Trophoblast cell (in vitro differentiated cells and primary cell): ENCODE data around the gene ZIC5.

ENCODE experiments used
- DNase-seq, 2 donors: peaks; one replicate each; pipeline ENCODE4 v3.0.0-alpha.2; 2016
- H2AFZ ChIP-seq: 2 replicates; pipeline ENCODE4 v1.6.1; 2013; ENCODE audit warnings: low read length, moderate library complexity, mild to moderate bottlenecking; ENCODE audit not compliant: insufficient read depth, poor library complexity
- H2AK5ac ChIP-seq: 2 replicates; pipeline ENCODE4 v1.6.1; 2013; ENCODE audit warnings: mild to moderate bottlenecking, low read length
- H2BK120ac ChIP-seq: 2 replicates; pipeline ENCODE4 v1.6.1; 2013; ENCODE audit warnings: low read length, mild to moderate bottlenecking, moderate library complexity; ENCODE audit not compliant: insufficient read depth, poor library complexity
- H2BK12ac ChIP-seq: 2 replicates; pipeline ENCODE4 v1.6.1; 2013; ENCODE audit warnings: mild to moderate bottlenecking, low read length, moderate library complexity
- H2BK5ac ChIP-seq: 2 replicates; pipeline ENCODE4 v1.6.1; 2013; ENCODE audit warnings: low read length, low read depth, moderate library complexity, mild to moderate bottlenecking; ENCODE audit not compliant: poor library complexity
- H3K14ac ChIP-seq: 2 replicates; pipeline ENCODE4 v1.6.1; 2013; ENCODE audit warnings: mild to moderate bottlenecking, low read length
- H3K18ac ChIP-seq: 2 replicates; pipeline ENCODE4 v1.6.1; 2013; ENCODE audit warnings: mild to moderate bottlenecking, low read length
- H3K23ac ChIP-seq: 2 replicates; pipeline ENCODE4 v1.6.1; 2013; ENCODE audit warnings: low read length
- H3K27ac ChIP-seq: 2 replicates; pipeline ENCODE4 v1.5.1; 2013; ENCODE audit warnings: low read depth, mild to moderate bottlenecking, inconsistent platforms, low read length, moderate library complexity
- H3K27me3 ChIP-seq: 2 replicates; pipeline ENCODE4 v1.6.1; 2013; ENCODE audit warnings: inconsistent platforms, mild to moderate bottlenecking, low read length, moderate library complexity; ENCODE audit not compliant: insufficient read depth
- H3K36me3 ChIP-seq, 2 experiments: 1 replicate in 1 of 2; 2 replicates in 1 of 2; pipeline ENCODE4 v1.6.1; 2013; ENCODE audit warnings: low read length in 2 of 2, mild to moderate bottlenecking in 2 of 2, moderate library complexity in 1 of 2; ENCODE audit not compliant: insufficient read depth in 2 of 2, control insufficient read depth in 1 of 2
- H3K4ac ChIP-seq: 2 replicates; pipeline ENCODE4 v1.6.1; 2013; ENCODE audit warnings: low read depth, mild to moderate bottlenecking, low read length, moderate library complexity
- H3K4me1 ChIP-seq, 2 experiments: 1 replicate in 1 of 2; 2 replicates in 1 of 2; pipeline ENCODE4 v1.6.1; 2013; ENCODE audit warnings: low read length in 2 of 2, mild to moderate bottlenecking in 2 of 2, moderate library complexity in 1 of 2; ENCODE audit not compliant: insufficient read depth in 2 of 2, control insufficient read depth in 1 of 2
- H3K4me2 ChIP-seq: 2 replicates; pipeline ENCODE4 v1.6.1; 2013; ENCODE audit warnings: inconsistent platforms, mild to moderate bottlenecking, low read length, moderate library complexity
- H3K4me3 ChIP-seq: 2 replicates; pipeline ENCODE4 v1.5.1; 2013; ENCODE audit warnings: mild to moderate bottlenecking, low read depth, low read length, inconsistent platforms
- H3K79me1 ChIP-seq: one replicate; pipeline ENCODE4 v1.6.1; 2013; ENCODE audit warnings: low read length
- H3K79me2 ChIP-seq: 2 replicates; pipeline ENCODE4 v1.6.1; 2013; ENCODE audit warnings: low read length, mild to moderate bottlenecking; ENCODE audit not compliant: control insufficient read depth, insufficient read depth, poor library complexity
- H3K9ac ChIP-seq: 2 replicates; pipeline ENCODE4 v1.6.1; 2013; ENCODE audit warnings: mild to moderate bottlenecking, low read length
- H3K9me3 ChIP-seq: 2 replicates; pipeline ENCODE4 v1.6.1; 2013; ENCODE audit warnings: low read depth, mild to moderate bottlenecking, control low read depth, inconsistent platforms, low read length; ENCODE audit not compliant: insufficient read depth
- H4K12ac ChIP-seq: 2 replicates; pipeline ENCODE4 v1.6.1; 2013; ENCODE audit warnings: low read depth, mild to moderate bottlenecking, low read length, moderate library complexity
- H4K8ac ChIP-seq: 2 replicates; pipeline ENCODE4 v1.6.1; 2013; ENCODE audit warnings: low read depth, mild to moderate bottlenecking, low read length, moderate library complexity
- H4K91ac ChIP-seq: one replicate; pipeline ENCODE4 v1.6.1; 2013; ENCODE audit warnings: low read depth, mild to moderate bottlenecking, low read length, moderate library complexity
- WGBS: extraction: QIAGEN DNeasy Blood & Tissue Kit; methylation state at CpG from one replicate; pipeline ENCODE4 v1.1.7; 2013; ENCODE audit warnings: missing lambda C conversion rate; ENCODE audit not compliant: insufficient read length, insufficient coverage; ENCODE audit errors: extremely low coverage; 5-methylcytosine and 5-hydroxymethylcytosine counted together

The ZIC5 gene

GRCh38 chr13:99961636-99962035 is 9.9 kb downstream of the ZIC5 start:
- no peak overlapping the region for H3K14ac ChIP-seq
- no peaks in the 10 kb centered on the region for H3K79me1 ChIP-seq
- no peak overlapping the region for H3K4me2 ChIP-seq
- H3K27me3 ChIP-seq, result peaks cover 50% of the 10 kb centered on the region
- H4K91ac ChIP-seq, result no peak overlapping the region
- no peak overlapping the region for H3K4ac ChIP-seq
- no peak overlapping the region for H4K12ac ChIP-seq
- H3K36me3 ChIP-seq, result no peaks in the 10 kb centered on the region
- no CpG with 5 or more reads among the region's 8 CpGs for WGBS
- H3K18ac ChIP-seq, result no peak overlapping the region
- no peak overlapping the region for H3K9ac ChIP-seq
- no peak overlapping the region for H2BK120ac ChIP-seq
- H2AFZ ChIP-seq, result no peak overlapping the region
- no peak for DNase-seq
- no peak overlapping the region for H2BK5ac ChIP-seq
- H3K4me1 ChIP-seq, result peaks cover 2 to 5% of the 10 kb centered on the region in 2 experiments
- no peak overlapping the region for H3K4me3 ChIP-seq
- no peak overlapping the region for H2BK12ac ChIP-seq
- H3K79me2 ChIP-seq, result no peaks in the 10 kb centered on the region
- no peak overlapping the region for H3K27ac ChIP-seq
- no peak overlapping the region for H2AK5ac ChIP-seq
- H3K23ac ChIP-seq, result no peak overlapping the region
- peaks cover 3% of the 10 kb centered on the region for H3K9me3 ChIP-seq
- no peak overlapping the region for H4K8ac ChIP-seq

GRCh38 chr13:99960663-99961311 is 10.8 kb downstream of the ZIC5 start:
- Histone ChIP-seq H4K12ac (no peak overlapping the region), H3K4me3 (no peak overlapping the region), H3K27ac (no peak overlapping the region), H3K4ac (no peak overlapping the region), H3K4me2 (no peak overlapping the region), H3K4me1 (peaks cover 8 to 9% of the 10 kb centered on the region in 2 experiments), H4K91ac (no peak overlapping the region), H3K36me3 (no peaks in the 10 kb centered on the region), H3K23ac (no peak overlapping the region), H4K8ac (no peak overlapping the region), H3K79me2 (no peaks in the 10 kb centered on the region), H2AK5ac (no peak overlapping the region), H3K9me3 (peaks cover 5% of the 10 kb centered on the region), H3K14ac (no peak overlapping the region), H3K18ac (no peak overlapping the region), H2BK12ac (no peak overlapping the region), H3K79me1 (no peaks in the 10 kb centered on the region), H3K27me3 (peaks cover 59% of the 10 kb centered on the region), H2AFZ (no peak overlapping the region), H2BK120ac (no peak overlapping the region), H3K9ac (no peak overlapping the region), H2BK5ac (no peak overlapping the region)
- WGBS, result no CpG with 5 or more reads among the region's 13 CpGs
- DNase-seq, result no peak

- H3K4me1 ChIP-seq, result peaks cover 11% of the 10 kb centered on the region in 2 experiments
- H2AFZ ChIP-seq, result no peak overlapping the region
- H3K27ac ChIP-seq, result no peak overlapping the region
- no peak overlapping the region for H3K4me2 ChIP-seq
- no peak overlapping the region for H4K8ac ChIP-seq
- H3K9ac ChIP-seq, result no peak overlapping the region
- no peaks in the 10 kb centered on the region for H3K36me3 ChIP-seq
- H3K23ac ChIP-seq, result no peak overlapping the region
- H3K79me2 ChIP-seq, result no peaks in the 10 kb centered on the region
- no peak for DNase-seq
- H2BK120ac ChIP-seq, result no peak overlapping the region
- no peak overlapping the region for H4K12ac ChIP-seq
- no peak overlapping the region for H2BK12ac ChIP-seq
- H3K79me1 ChIP-seq, result no peaks in the 10 kb centered on the region
- no peak overlapping the region for H2AK5ac ChIP-seq
- peaks cover 70% of the 10 kb centered on the region for H3K27me3 ChIP-seq
- H3K4ac ChIP-seq, result no peak overlapping the region
- WGBS, result no CpG with 5 or more reads among the region's 49 CpGs
- no peak overlapping the region for H3K14ac ChIP-seq
- no peak overlapping the region for H4K91ac ChIP-seq
- H3K4me3 ChIP-seq, result no peak overlapping the region
- no peak overlapping the region for H3K18ac ChIP-seq
- peaks cover 5% of the 10 kb centered on the region for H3K9me3 ChIP-seq
- no peak overlapping the region for H2BK5ac ChIP-seq
These were observed 11.9 kb downstream of the ZIC5 start for GRCh38 chr13:99959540-99960230.

- Histone ChIP-seq H2AK5ac (no peak overlapping the region), H2BK12ac (no peak overlapping the region), H2BK5ac (no peak overlapping the region), H3K4me3 (no peak overlapping the region), H3K9me3 (peaks cover 5% of the 10 kb centered on the region), H3K4me2 (no peak overlapping the region), H3K18ac (no peak overlapping the region), H3K9ac (no peak overlapping the region), H3K36me3 (no peaks in the 10 kb centered on the region), H3K23ac (no peak overlapping the region), H3K27me3 (peaks cover 71% of the 10 kb centered on the region), H3K14ac (no peak overlapping the region), H3K4ac (no peak overlapping the region), H3K27ac (no peak overlapping the region), H2AFZ (no peak overlapping the region), H4K8ac (no peak overlapping the region), H3K79me2 (no peaks in the 10 kb centered on the region), H3K4me1 (peaks cover 11% of the 10 kb centered on the region in 2 experiments), H3K79me1 (no peaks in the 10 kb centered on the region), H2BK120ac (no peak overlapping the region), H4K91ac (no peak overlapping the region), H4K12ac (no peak overlapping the region)
- no peak for DNase-seq
- no CpG with 5 or more reads among the region's 10 CpGs for WGBS
These were observed 12.4 kb downstream of the ZIC5 start for GRCh38 chr13:99959127-99959539.
